ENCODE measurements around the gene NUDT7. TPM values are rescaled to one million over a fixed set of nuclear protein-coding genes. Genes with fewer than 3 reads are reported as not detected.

Gene NUDT7
- total RNA-seq, 1 experiment from 2014 or later, result not detected

- no peaks in the 10 kb centered on the region for H3K36me3 ChIP-seq
- H3K27ac ChIP-seq, result no peak overlapping the region
- H3K4me3 ChIP-seq, result no peak overlapping the region
- no peaks in the 10 kb centered on the region for H3K27me3 ChIP-seq
- H3K9me3 ChIP-seq (replicated peaks), result no peaks in the 10 kb centered on the region
- no peaks in the 10 kb centered on the region for H3K4me1 ChIP-seq
- no peak for DNase-seq
Measured at GRCh38 chr16:77748421-77749005, 26.2 kb downstream of the NUDT7 start.

- Histone ChIP-seq H3K27me3 (no peaks in the 10 kb centered on the region), H3K9me3 (replicated peaks) (no peaks in the 10 kb centered on the region), H3K4me1 (no peaks in the 10 kb centered on the region), H3K36me3 (no peaks in the 10 kb centered on the region), H3K27ac (no peak overlapping the region), H3K4me3 (no peak overlapping the region)
- DNase-seq, result no peak
Measured at GRCh38 chr16:77749415-77749814, 27.1 kb downstream of the NUDT7 start.

GRCh38 chr16:77758046-77758445 lies 35.7 kb downstream of the NUDT7 start:
- Histone ChIP-seq H3K36me3 (no peaks in the 10 kb centered on the region), H3K9me3 (replicated peaks) (no peaks in the 10 kb centered on the region), H3K27ac (no peak overlapping the region), H3K4me3 (no peak overlapping the region), H3K4me1 (no peaks in the 10 kb centered on the region), H3K27me3 (no peaks in the 10 kb centered on the region)
- DNase-seq, result no peak

- Histone ChIP-seq H3K27me3 (no peaks in the 10 kb centered on the region), H3K4me1 (no peaks in the 10 kb centered on the region), H3K9me3 (replicated peaks) (no peaks in the 10 kb centered on the region), H3K36me3 (no peaks in the 10 kb centered on the region), H3K27ac (no peak overlapping the region), H3K4me3 (no peak overlapping the region)
- DNase-seq, result no peak
Measured at GRCh38 chr16:77758508-77758907, 36.2 kb downstream of the NUDT7 start.

GRCh38 chr16:77759201-77759600 lies 36.9 kb downstream of the NUDT7 start:
- Histone ChIP-seq H3K27ac (no peak overlapping the region), H3K4me1 (no peaks in the 10 kb centered on the region), H3K4me3 (no peak overlapping the region), H3K27me3 (no peaks in the 10 kb centered on the region), H3K36me3 (no peaks in the 10 kb centered on the region), H3K9me3 (replicated peaks) (no peaks in the 10 kb centered on the region)
- no peak for DNase-seq

- no peaks in the 10 kb centered on the region for H3K36me3 ChIP-seq
- no peak overlapping the region for H3K27ac ChIP-seq
- no peaks in the 10 kb centered on the region for H3K4me1 ChIP-seq
- H3K4me3 ChIP-seq, result no peak overlapping the region
- H3K27me3 ChIP-seq, result no peaks in the 10 kb centered on the region
- H3K9me3 ChIP-seq (replicated peaks), result no peaks in the 10 kb centered on the region
- no peak for DNase-seq
Measured at GRCh38 chr16:77759821-77760220, 37.5 kb downstream of the NUDT7 start.

GRCh38 chr16:77760800-77761199 lies 38.5 kb downstream of the NUDT7 start:
- DNase-seq, result no peak
- Histone ChIP-seq H3K36me3 (no peaks in the 10 kb centered on the region), H3K27ac (no peak overlapping the region), H3K4me1 (no peaks in the 10 kb centered on the region), H3K9me3 (replicated peaks) (no peaks in the 10 kb centered on the region), H3K27me3 (no peaks in the 10 kb centered on the region), H3K4me3 (no peak overlapping the region)

GRCh38 chr16:77761204-77761603 lies 38.9 kb downstream of the NUDT7 start:
- no peaks in the 10 kb centered on the region for H3K36me3 ChIP-seq
- H3K27ac ChIP-seq, result no peak overlapping the region
- no peaks in the 10 kb centered on the region for H3K27me3 ChIP-seq
- H3K4me1 ChIP-seq, result no peaks in the 10 kb centered on the region
- H3K4me3 ChIP-seq, result no peak overlapping the region
- H3K9me3 ChIP-seq (replicated peaks), result no peaks in the 10 kb centered on the region
- DNase-seq, result no peak

- Histone ChIP-seq H3K27ac (no peak overlapping the region), H3K36me3 (no peaks in the 10 kb centered on the region), H3K9me3 (replicated peaks) (no peaks in the 10 kb centered on the region), H3K27me3 (no peaks in the 10 kb centered on the region), H3K4me1 (no peaks in the 10 kb centered on the region), H3K4me3 (no peak overlapping the region)
- DNase-seq, result no peak
Measured at GRCh38 chr16:77762262-77762661, 39.9 kb downstream of the NUDT7 start.

GRCh38 chr16:77763994-77764393 lies 41.7 kb downstream of the NUDT7 start:
- no peak for DNase-seq
- H3K27ac ChIP-seq, result no peak overlapping the region
- no peak overlapping the region for H3K4me3 ChIP-seq
- no peaks in the 10 kb centered on the region for H3K27me3 ChIP-seq
- no peaks in the 10 kb centered on the region for H3K36me3 ChIP-seq
- no peaks in the 10 kb centered on the region for H3K4me1 ChIP-seq
- H3K9me3 ChIP-seq (replicated peaks), result no peaks in the 10 kb centered on the region

GRCh38 chr16:77767211-77767610 lies 44.9 kb downstream of the NUDT7 start:
- H3K27me3 ChIP-seq, result no peaks in the 10 kb centered on the region
- no peaks in the 10 kb centered on the region for H3K9me3 ChIP-seq (replicated peaks)
- H3K27ac ChIP-seq, result no peak overlapping the region
- no peaks in the 10 kb centered on the region for H3K4me1 ChIP-seq
- no peak overlapping the region for H3K4me3 ChIP-seq
- DNase-seq, result no peak
- H3K36me3 ChIP-seq, result no peaks in the 10 kb centered on the region

GRCh38 chr16:77767826-77768225 lies 45.5 kb downstream of the NUDT7 start:
- Histone ChIP-seq H3K4me3 (no peak overlapping the region), H3K27me3 (no peaks in the 10 kb centered on the region), H3K4me1 (no peaks in the 10 kb centered on the region), H3K9me3 (replicated peaks) (no peaks in the 10 kb centered on the region), H3K36me3 (no peaks in the 10 kb centered on the region), H3K27ac (no peak overlapping the region)
- no peak for DNase-seq

- H3K9me3 ChIP-seq (replicated peaks), result no peaks in the 10 kb centered on the region
- no peak for DNase-seq
- H3K27me3 ChIP-seq, result no peaks in the 10 kb centered on the region
- H3K4me3 ChIP-seq, result no peak overlapping the region
- no peaks in the 10 kb centered on the region for H3K36me3 ChIP-seq
- no peaks in the 10 kb centered on the region for H3K4me1 ChIP-seq
- no peak overlapping the region for H3K27ac ChIP-seq
Measured at GRCh38 chr16:77775911-77776909, 53.9 kb downstream of the NUDT7 start.

GRCh38 chr16:77777745-77778144 lies 55.4 kb downstream of the NUDT7 start:
- DNase-seq, result no peak
- Histone ChIP-seq H3K36me3 (no peaks in the 10 kb centered on the region), H3K4me1 (no peaks in the 10 kb centered on the region), H3K4me3 (no peak overlapping the region), H3K27me3 (no peaks in the 10 kb centered on the region), H3K9me3 (replicated peaks) (no peaks in the 10 kb centered on the region), H3K27ac (no peak overlapping the region)

GRCh38 chr16:77780378-77780837 lies 58.1 kb downstream of the NUDT7 start:
- DNase-seq, result no peak
- Histone ChIP-seq H3K36me3 (no peaks in the 10 kb centered on the region), H3K27me3 (no peaks in the 10 kb centered on the region), H3K4me1 (no peaks in the 10 kb centered on the region), H3K4me3 (no peak overlapping the region), H3K9me3 (replicated peaks) (no peaks in the 10 kb centered on the region), H3K27ac (no peak overlapping the region)
